ENCODE data around the gene MAP1LC3B2.
"Not testable (repeated sequence)": the region's sequence is repeated elsewhere in the genome, so short reads cannot be mapped to it uniquely, and the experiment has no call there.

Gene MAP1LC3B2

GRCh38 chr12:116564080-116564479, 4.9 kb downstream of the MAP1LC3B2 start:
- no peak for DNase-seq (ENCODE audit: low read depth)
- TF ChIP-seq CTCF (conservative IDR thresholded peaks at IDR 0.05; ENCODE audit: control insufficient read depth, insufficient read depth, low read depth, low read length) = no peak
- no peak overlapping the region for H3K4me3 ChIP-seq (ENCODE audit: control insufficient read depth, low read depth, low read length)

- not testable (repeated sequence) for H3K4me3 ChIP-seq (ENCODE audit: control insufficient read depth, low read depth, low read length); DNase-seq (ENCODE audit: low read depth)
Measured at GRCh38 chr12:116565221-116565620, 6.0 kb downstream of the MAP1LC3B2 start.

- H3K4me3 ChIP-seq (ENCODE audit: control insufficient read depth, low read depth, low read length) = no peak overlapping the region
- TF ChIP-seq CTCF (conservative IDR thresholded peaks at IDR 0.05; ENCODE audit: control insufficient read depth, insufficient read depth, low read depth, low read length) = no peak
- no peak for DNase-seq (ENCODE audit: low read depth)
Measured at GRCh38 chr12:116565963-116566362, 6.8 kb downstream of the MAP1LC3B2 start.

GRCh38 chr12:116568203-116568602, 9.0 kb downstream of the MAP1LC3B2 start:
- no peak for TF ChIP-seq CTCF (conservative IDR thresholded peaks at IDR 0.05; ENCODE audit: control insufficient read depth, insufficient read depth, low read depth, low read length)
- DNase-seq (ENCODE audit: low read depth) = no peak
- H3K4me3 ChIP-seq (ENCODE audit: control insufficient read depth, low read depth, low read length) = no peak overlapping the region

GRCh38 chr12:116571089-116571488, 11.9 kb downstream of the MAP1LC3B2 start:
- DNase-seq (ENCODE audit: low read depth) = no peak
- no peak overlapping the region for H3K4me3 ChIP-seq (ENCODE audit: control insufficient read depth, low read depth, low read length)
- TF ChIP-seq CTCF (conservative IDR thresholded peaks at IDR 0.05; ENCODE audit: control insufficient read depth, insufficient read depth, low read depth, low read length) = no peak

GRCh38 chr12:116573776-116574175, 14.6 kb downstream of the MAP1LC3B2 start:
- DNase-seq (ENCODE audit: low read depth) = no peak
- no peak overlapping the region for H3K4me3 ChIP-seq (ENCODE audit: control insufficient read depth, low read depth, low read length)
- no peak for TF ChIP-seq CTCF (conservative IDR thresholded peaks at IDR 0.05; ENCODE audit: control insufficient read depth, insufficient read depth, low read depth, low read length)

- H3K4me3 ChIP-seq (ENCODE audit: control insufficient read depth, low read depth, low read length); DNase-seq (ENCODE audit: low read depth): not testable (repeated sequence)
Measured at GRCh38 chr12:116575754-116576153, 16.6 kb downstream of the MAP1LC3B2 start.

GRCh38 chr12:116577154-116577561, 18.0 kb downstream of the MAP1LC3B2 start:
- TF ChIP-seq CTCF (conservative IDR thresholded peaks at IDR 0.05; ENCODE audit: control insufficient read depth, insufficient read depth, low read depth, low read length) = no peak
- H3K4me3 ChIP-seq (ENCODE audit: control insufficient read depth, low read depth, low read length) = no peak overlapping the region
- peak; percentile 54 for DNase-seq (ENCODE audit: low read depth)
